ENCODE measurements around the gene FLOT2. TPM values are rescaled to one million over a fixed set of nuclear protein-coding genes. Genes with fewer than 3 reads are reported as not detected.

The FLOT2 gene
- total and polyA plus RNA-seq, 2 donors (not counting 3 experiments of a cell fraction or from before 2014, with no cell fraction given), result 169 to 180 TPM

- POLR2A ChIA-PET, result no interaction called here
These were observed 17.0 kb downstream of the FLOT2 start for GRCh38 chr17:28880572-28880945.

More at GRCh38 chr17:28880572-28880945, 17.0 kb downstream of the FLOT2 start:
- Histone ChIP-seq H2AFZ (ENCODE audit: low read depth, low read length) (no peak overlapping the region), H3K27me3 (ENCODE audit: control insufficient read depth in 2 of 2, insufficient read depth in 2 of 2, low read length in 2 of 2) (no peaks in the 10 kb centered on the region), H3K4me2 (ENCODE audit: insufficient read depth, low read length) (no peak overlapping the region), H3K4me1 (ENCODE audit: control insufficient read depth, extremely low read depth, insufficient read depth, low read length) (no peaks in the 10 kb centered on the region), H3K9ac (replicated peaks; ENCODE audit: extremely low read depth, insufficient read depth, low read length) (no peak overlapping the region), H3K27ac (ENCODE audit: insufficient read depth, low read depth, low read length) (no peak overlapping the region), H3K4me3 (replicated peaks in 1 of 3; ENCODE audit: insufficient read depth in 1 of 3, low read depth in 1 of 3, low read length in 3 of 3) (no peak overlapping the region), H3K9me3 (replicated peaks; ENCODE audit: control insufficient read depth, insufficient read depth, low read length) (no peaks in the 10 kb centered on the region), H3K9me1 (replicated peaks; ENCODE audit: control insufficient read depth, extremely low read depth, insufficient read depth, low read length) (no peaks in the 10 kb centered on the region), H3K36me3 (ENCODE audit: control insufficient read depth in 2 of 2, extremely low read depth in 1 of 2, insufficient read depth in 2 of 2, low read length in 2 of 2) (peaks cover 11 to 56% of the 10 kb centered on the region in 2 experiments), H3K79me2 (ENCODE audit: control insufficient read depth, insufficient read depth, low read length) (no peaks in the 10 kb centered on the region), H4K20me1 (replicated peaks; ENCODE audit: control insufficient read depth, extremely low read depth, insufficient read depth, low read length) (no peaks in the 10 kb centered on the region)
- TF ChIP-seq FOS (IDR thresholded peaks at IDR 0.05; ENCODE audit: borderline replicate concordance, insufficient read depth, low read length) (no peak), JUN (IDR thresholded peaks at IDR 0.05; ENCODE audit: borderline replicate concordance, insufficient read depth, insufficient read length, low read depth) (no peak), POLR2A (IDR thresholded peaks at IDR 0.05; ENCODE audit: low read depth, low read length) (no peak), EZH2 (IDR thresholded peaks at IDR 0.05; ENCODE audit: borderline replicate concordance, low read depth, low read length, severe bottlenecking) (no peak), MAX (IDR thresholded peaks at IDR 0.05; ENCODE audit: insufficient read depth, insufficient read length) (no peak), MYC (IDR thresholded peaks at IDR 0.05; ENCODE audit: low read depth, low read length) (no peak), GATA2 (IDR thresholded peaks at IDR 0.05; ENCODE audit: insufficient read depth, insufficient read length, low read depth, low read length) (no peak), POLR2AphosphoS5 (IDR thresholded peaks at IDR 0.05; ENCODE audit: insufficient read depth, low read depth, low read length) (no peak)
- TF ChIP-seq, protein P1, sequence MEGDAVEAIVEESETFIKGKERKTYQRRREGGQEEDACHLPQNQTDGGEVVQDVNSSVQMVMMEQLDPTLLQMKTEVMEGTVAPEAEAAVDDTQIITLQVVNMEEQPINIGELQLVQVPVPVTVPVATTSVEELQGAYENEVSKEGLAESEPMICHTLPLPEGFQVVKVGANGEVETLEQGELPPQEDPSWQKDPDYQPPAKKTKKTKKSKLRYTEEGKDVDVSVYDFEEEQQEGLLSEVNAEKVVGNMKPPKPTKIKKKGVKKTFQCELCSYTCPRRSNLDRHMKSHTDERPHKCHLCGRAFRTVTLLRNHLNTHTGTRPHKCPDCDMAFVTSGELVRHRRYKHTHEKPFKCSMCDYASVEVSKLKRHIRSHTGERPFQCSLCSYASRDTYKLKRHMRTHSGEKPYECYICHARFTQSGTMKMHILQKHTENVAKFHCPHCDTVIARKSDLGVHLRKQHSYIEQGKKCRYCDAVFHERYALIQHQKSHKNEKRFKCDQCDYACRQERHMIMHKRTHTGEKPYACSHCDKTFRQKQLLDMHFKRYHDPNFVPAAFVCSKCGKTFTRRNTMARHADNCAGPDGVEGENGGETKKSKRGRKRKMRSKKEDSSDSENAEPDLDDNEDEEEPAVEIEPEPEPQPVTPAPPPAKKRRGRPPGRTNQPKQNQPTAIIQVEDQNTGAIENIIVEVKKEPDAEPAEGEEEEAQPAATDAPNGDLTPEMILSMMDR (IDR thresholded peaks at IDR 0.05; ENCODE audit: extremely low read depth in 1 of 2, insufficient read depth in 1 of 2, low read depth in 1 of 2, low read length in 2 of 2), result no peak
- dilution Hi-C loops (cut with MboI; ENCODE audit: extremely low pct_ligation_motif_present, low sequenced_read_pairs) (no loop called here), intact Hi-C loops (cut with micrococcal nuclease) (no loop called here)
- CTCF ChIA-PET, result interaction anchor here (1.9 to 2.6 kb wide), 2 partner anchors 15 to 31 kb away, joined by 8 to 17 read pairs; no protein-coding TSS in a partner anchor
- no peak for FAIRE-seq
- DNase-seq (ENCODE audit: low read depth, low spot score), result no peak
- no TSS peak for BruUV-seq (replicated peaks)

Data from endothelial cell of umbilical vein (primary cell).